HepG2 (cell line): ENCODE data around the gene PDZD11. TPM values are rescaled to one million over a fixed set of nuclear protein-coding genes. Genes with fewer than 3 reads are reported as not detected.

ENCODE experiments used
- ATAC-seq: fragments of 200-7000 bp; cut with Tn5 transposase; 3 replicates; pipeline ENCODE4 v1.9.1; 2020; ENCODE audit warnings: mild to moderate bottlenecking, moderate library complexity
- BruUV-seq: library from RNA; stranded (reverse); fragments of 400-500 nt; replicated peaks from 2 replicates; lab custom pipeline; 2021; lab: Mats Ljungman, UMichigan
- CTCF ChIA-PET: fragments of 300-600 bp; formaldehyde crosslinking; extraction: SDS; loops from one replicate; lab custom pipeline; 2021; ENCODE audit warnings: low total read pairs, inconsistent platforms, low intra/inter-chr PET ratio; lab: Yijun Ruan, JAX
- POLR2A ChIA-PET: fragments of 350-600 bp; sonication (Branson Sonifier 250); formaldehyde crosslinking; loops from one replicate; lab custom pipeline; 2020; ENCODE audit warnings: antibody characterized with exemption, inconsistent platforms; lab: Yijun Ruan, JAX
- DNase-seq: peaks from one replicate; pipeline ENCODE4 v3.0.0-alpha.2; 2015; ENCODE audit warnings: low spot score
- FAIRE-seq: peaks from 3 replicates; lab custom pipeline; 2011; peaks lifted over from hg19 to GRCh38; lab: Jason Lieb, UNC
- H2AFZ ChIP-seq: one replicate; pipeline ENCODE4 v1.6.1; 2011; ENCODE audit warnings: low read length, inconsistent platforms
- H3K27ac ChIP-seq: fragments of 300-600 bp; 3 replicates; pipeline ENCODE4 v1.8.0; 2011; ENCODE audit warnings: mixed run types, mild to moderate bottlenecking, mixed read lengths, low read length, inconsistent platforms; ENCODE audit not compliant: insufficient read depth; ENCODE audit errors: extremely low read length
- H3K27me3 ChIP-seq, 2 experiments: fragments of 200-600 bp in 1 of 2; 2 replicates in 1 of 2; 3 replicates in 1 of 2; pipeline versions ENCODE4 v1.6.0 to v1.8.0; 2011; ENCODE audit warnings: low read length in 2 of 2, mild to moderate bottlenecking in 2 of 2, moderate library complexity in 2 of 2, inconsistent platforms in 1 of 2; ENCODE audit not compliant: insufficient read depth in 2 of 2, control insufficient read depth in 1 of 2
- H3K36me3 ChIP-seq, 2 experiments: fragments of 200-600 bp in 1 of 2; replicated peaks in 1 of 2; 2 replicates in 1 of 2; 3 replicates in 1 of 2; pipeline versions ENCODE4 v1.5.1 to v1.8.0; 2011; ENCODE audit warnings: low read length in 2 of 2, inconsistent platforms in 1 of 2; ENCODE audit not compliant: insufficient read depth in 2 of 2, control insufficient read depth in 1 of 2
- H3K4me1 ChIP-seq: 2 replicates; pipeline ENCODE4 v1.5.1; 2012; ENCODE audit warnings: low read length, inconsistent platforms; ENCODE audit not compliant: insufficient read depth
- H3K4me2 ChIP-seq: 2 replicates; pipeline ENCODE4 v1.6.0; 2011; ENCODE audit warnings: low read depth, low read length, inconsistent platforms
- H3K4me3 ChIP-seq, 3 experiments: fragments of 200-600 bp in 1 of 3; sonication (generic), shearing (Covaris generic) in 1 of 3; replicated peaks in 1 of 3; 2 replicates each; pipeline ENCODE4 v1.5.1; 2011 to 2016; ENCODE audit warnings: low read length in 3 of 3, inconsistent platforms in 2 of 3, low read depth in 2 of 3, mild to moderate bottlenecking in 2 of 3, control low read depth in 1 of 3, mixed read lengths in 1 of 3; ENCODE audit not compliant: insufficient read depth in 1 of 3
- H3K79me2 ChIP-seq: one replicate; pipeline ENCODE4 v1.6.1; 2011; ENCODE audit warnings: low read length, inconsistent platforms; ENCODE audit not compliant: insufficient read depth
- H3K9ac ChIP-seq: 2 replicates; pipeline ENCODE4 v1.6.0; 2011; ENCODE audit warnings: mild to moderate bottlenecking, low read depth, low read length, inconsistent platforms; ENCODE audit not compliant: insufficient read depth
- H3K9me3 ChIP-seq: 2 replicates; pipeline ENCODE4 v1.5.1; 2012; ENCODE audit warnings: mild to moderate bottlenecking, low read length
- H4K20me1 ChIP-seq: 2 replicates; pipeline ENCODE4 v1.6.0; 2011; ENCODE audit warnings: inconsistent platforms, mild to moderate bottlenecking, low read length, moderate library complexity; ENCODE audit not compliant: insufficient read depth
- HNRNPH1 ChIP-seq: fragments of 200-400 bp; formaldehyde crosslinking; optimal IDR thresholded peaks from 2 replicates; pipeline ENCODE3; 2017; ENCODE audit warnings: mild to moderate bottlenecking, low read depth, low read length
- KLF12 ChIP-seq: sonication (generic); formaldehyde crosslinking; IDR thresholded peaks from 2 replicates; pipeline ENCODE4 v1.4.0; 2020; ENCODE audit warnings: missing genetic modification reagents, borderline replicate concordance
- PAF1 ChIP-seq: IDR thresholded peaks from 2 replicates; pipeline ENCODE4 v1.6.1; 2016; ENCODE audit warnings: missing genetic modification reagents, missing compliant biosample characterization
- RFX1 ChIP-seq: fragments of 450-650 bp; IDR thresholded peaks from 2 replicates; pipeline ENCODE4 v1.6.1; 2017
- SIX1 ChIP-seq: sonication (generic); formaldehyde crosslinking; IDR thresholded peaks from 2 replicates; pipeline ENCODE4 v1.4.0; 2020; ENCODE audit warnings: missing genetic modification reagents, borderline replicate concordance
- SMYD3 ChIP-seq: sonication (generic); formaldehyde crosslinking; IDR thresholded peaks from 2 replicates; pipeline ENCODE4 v1.8.1; 2023; ENCODE audit warnings: mild to moderate bottlenecking, missing genetic modification reagents
- TARDBP ChIP-seq: sonication (generic); formaldehyde crosslinking; IDR thresholded peaks from 2 replicates; pipeline ENCODE4 v1.8.0; 2022; ENCODE audit warnings: mild to moderate bottlenecking, missing genetic modification reagents
- TBX2 ChIP-seq: sonication (generic); formaldehyde crosslinking; IDR thresholded peaks from 2 replicates; pipeline ENCODE4 v1.5.0; 2020; ENCODE audit warnings: missing genetic modification reagents, mild to moderate bottlenecking, borderline replicate concordance
- ZNF547 ChIP-seq: sonication (generic); formaldehyde crosslinking; IDR thresholded peaks from 2 replicates; pipeline ENCODE4 v1.5.1; 2020; ENCODE audit warnings: mild to moderate bottlenecking, missing genetic modification reagents
- ZNF777 ChIP-seq: sonication (generic); formaldehyde crosslinking; IDR thresholded peaks from 2 replicates; pipeline ENCODE4 v1.4.0; 2020; ENCODE audit warnings: missing genetic modification reagents
- WGBS: methylation state at CpG from one replicate; pipeline ENCODE4 v1.1.6; 2017; ENCODE audit warnings: low lambda C conversion rate; 5-methylcytosine and 5-hydroxymethylcytosine counted together
- in situ Hi-C: cut with HindIII; loops from 2 replicates; pipeline ENCODE4 v1.10.0; 2017; ENCODE audit warnings: low pct_unique_long_range_greater_than_20kb; ENCODE audit not compliant: extremely low pct_ligation_motif_present
- intact Hi-C: fragments of 100-400 bp; cut with micrococcal nuclease; formaldehyde crosslinking; loops from one replicate; pipeline ENCODE4 v1.10.0; 2022; ENCODE audit not compliant: unreplicated experiment
- polyA plus RNA-seq, 8 experiments: library from polyadenylated mRNA; depleted of rRNA in 3 of 8; stranded (reverse) in 7 of 8; unstranded in 1 of 8; fragments of >200 nt; fragmentation: Illumina TruSeq in 4 of 8; extraction: Trizol in 4 of 8; gene quantifications; 2 replicates each; pipeline versions ENCODE4 v1.2.1 to v1.2.3, GENCODE V29; 2011 to 2016; ENCODE audit warnings: low read depth in 4 of 8, missing spikeins in 1 of 8, mixed read lengths in 1 of 8; ENCODE audit not compliant: insufficient read depth in 1 of 8
- total RNA-seq, 5 experiments: library from RNA; depleted of rRNA; stranded (reverse); fragments of >200 nt; fragmentation: Illumina TruSeq; extraction: Trizol; gene quantifications; 2 replicates each; pipeline ENCODE4 v1.2.3, GENCODE V29; 2016; ENCODE audit warnings: low read depth in 1 of 5
- TF ChIP-seq, protein P1 (sequence below): sonication (generic); formaldehyde crosslinking; IDR thresholded peaks from 2 replicates; pipeline ENCODE4 v1.5.0; 2020; ENCODE audit warnings: missing genetic modification reagents, mild to moderate bottlenecking, borderline replicate concordance

PDZD11 gene
- total and polyA plus RNA-seq, 2 of the 13 experiments (the other 11 are each of a cell fraction or from before 2014, with no cell fraction given) = 29.1 to 47.0 TPM

DNA sequence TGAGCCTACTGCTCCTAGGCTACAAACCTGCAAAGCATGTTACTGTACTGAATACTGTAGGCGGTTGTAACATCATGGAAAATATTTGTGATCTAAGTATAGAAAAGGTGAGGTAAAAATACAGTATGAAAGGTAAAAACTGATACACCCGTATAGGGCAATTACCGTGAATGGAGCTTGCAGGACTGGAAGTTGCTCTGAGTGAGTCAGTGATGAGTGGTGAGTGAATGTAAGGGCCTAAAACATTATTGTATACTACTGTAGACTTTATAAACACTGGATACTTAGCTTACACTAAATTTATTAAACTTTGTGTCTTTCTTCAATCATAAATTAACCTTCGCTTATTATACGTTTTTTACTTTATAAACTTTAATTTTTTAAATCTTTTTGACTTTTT is 3.9 kb upstream of the PDZD11 start:
- TF ChIP-seq RFX1 (no peak), SIX1 (CRISPR knock-in tag) (no peak), ZNF777 (CRISPR knock-in tag) (no peak), ZNF547 (CRISPR knock-in tag) (no peak), SMYD3 (CRISPR knock-in tag) (no peak), KLF12 (CRISPR knock-in tag) (no peak), HNRNPH1 (no peak), TARDBP (CRISPR knock-in tag) (no peak), PAF1 (CRISPR knock-in tag) (no peak), TBX2 (CRISPR knock-in tag) (no peak)
- TF ChIP-seq, protein P1, sequence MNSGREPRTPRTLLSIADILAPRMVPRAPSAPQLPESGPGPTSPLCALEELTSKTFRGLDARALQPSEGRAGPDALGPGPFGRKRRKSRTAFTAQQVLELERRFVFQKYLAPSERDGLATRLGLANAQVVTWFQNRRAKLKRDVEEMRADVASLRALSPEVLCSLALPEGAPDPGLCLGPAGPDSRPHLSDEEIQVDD (CRISPR knock-in tag) = no peak
- TF ChIP-seq, all 625 proteins: peak for 0
- ATAC-seq (no peak), FAIRE-seq (no peak), DNase-seq (no peak)
- no TSS peak for BruUV-seq
- POLR2A ChIA-PET = no interaction called here
- CTCF ChIA-PET = no interaction called here
- intact Hi-C loops (loop anchor here (5.0 kb wide), 1 partner anchor 139 kb away; no protein-coding TSS in a partner anchor), in situ Hi-C loops (no loop called here)
- Histone ChIP-seq H3K79me2 (peaks cover 15% of the 10 kb centered on the region), H3K4me1 (peaks cover 23% of the 10 kb centered on the region), H3K27ac (no peak overlapping the region), H3K4me3 (no peak overlapping the region), H3K27me3 (no peaks in the 10 kb centered on the region; a peak in 1 of 5 replicates), H3K4me2 (no peak overlapping the region), H4K20me1 (no peaks in the 10 kb centered on the region), H2AFZ (no peak overlapping the region), H3K9me3 (no peaks in the 10 kb centered on the region), H3K36me3 (peaks cover 0 to 2% of the 10 kb centered on the region in 2 experiments; a peak in 2 of 5 replicates), H3K9ac (no peak overlapping the region)
- 95% methylated on average over 5 of the region's 5 CpGs for WGBS
